ENCODE measurements around the gene UQCC5.
A peak's percentile ranks its signal among the peaks of the same experiment; 100 is the strongest.
"Not testable (repeated sequence)": the region's sequence is repeated elsewhere in the genome, so short reads cannot be mapped to it uniquely, and the experiment has no call there.

UQCC5 gene

GRCh38 chr3:52523386-52524257 lies 12.8 kb upstream of the UQCC5 start:
- no peak for DNase-seq

GRCh38 chr3:52524258-52524751 lies 12.1 kb upstream of the UQCC5 start:
- no peak for DNase-seq

- DNase-seq, result no peak
Measured at GRCh38 chr3:52524752-52525679, 11.4 kb upstream of the UQCC5 start.

- no peak for DNase-seq
Measured at GRCh38 chr3:52525680-52526561, 10.5 kb upstream of the UQCC5 start.

- DNase-seq, result not testable (repeated sequence)
Measured at GRCh38 chr3:52526671-52527038, 9.8 kb upstream of the UQCC5 start.

GRCh38 chr3:52527039-52527731 lies 9.2 kb upstream of the UQCC5 start:
- DNase-seq, result no peak

- no peak for DNase-seq
Measured at GRCh38 chr3:52527732-52528585, 8.4 kb upstream of the UQCC5 start.

GRCh38 chr3:52528586-52529375 lies 7.6 kb upstream of the UQCC5 start:
- no peak for DNase-seq

GRCh38 chr3:52529376-52530333 lies 6.8 kb upstream of the UQCC5 start:
- DNase-seq, result no peak

GRCh38 chr3:52530918-52531826 lies 5.2 kb upstream of the UQCC5 start:
- DNase-seq, result no peak

GRCh38 chr3:52531860-52532516 lies 4.4 kb upstream of the UQCC5 start:
- no peak for DNase-seq

- peak; percentile 10 for DNase-seq
Measured at GRCh38 chr3:52532517-52532837, 3.9 kb upstream of the UQCC5 start.

GRCh38 chr3:52532838-52533622 lies 3.4 kb upstream of the UQCC5 start:
- DNase-seq, result no peak

- peak; percentile 57 for DNase-seq
Measured at GRCh38 chr3:52533623-52534280, 2.7 kb upstream of the UQCC5 start, which contains the start of gene NT5DC2. TSS of gene NT5DC2 (minus strand) at chr3:52533857. CDS start at chr3:52533737, 120 bp downstream.

- DNase-seq, result peak; percentile 34
Measured at GRCh38 chr3:52534281-52535183, 1.9 kb upstream of the UQCC5 start.
